Measurements from ENCODE around the gene DUSP10.

The DUSP10 gene

DNA sequence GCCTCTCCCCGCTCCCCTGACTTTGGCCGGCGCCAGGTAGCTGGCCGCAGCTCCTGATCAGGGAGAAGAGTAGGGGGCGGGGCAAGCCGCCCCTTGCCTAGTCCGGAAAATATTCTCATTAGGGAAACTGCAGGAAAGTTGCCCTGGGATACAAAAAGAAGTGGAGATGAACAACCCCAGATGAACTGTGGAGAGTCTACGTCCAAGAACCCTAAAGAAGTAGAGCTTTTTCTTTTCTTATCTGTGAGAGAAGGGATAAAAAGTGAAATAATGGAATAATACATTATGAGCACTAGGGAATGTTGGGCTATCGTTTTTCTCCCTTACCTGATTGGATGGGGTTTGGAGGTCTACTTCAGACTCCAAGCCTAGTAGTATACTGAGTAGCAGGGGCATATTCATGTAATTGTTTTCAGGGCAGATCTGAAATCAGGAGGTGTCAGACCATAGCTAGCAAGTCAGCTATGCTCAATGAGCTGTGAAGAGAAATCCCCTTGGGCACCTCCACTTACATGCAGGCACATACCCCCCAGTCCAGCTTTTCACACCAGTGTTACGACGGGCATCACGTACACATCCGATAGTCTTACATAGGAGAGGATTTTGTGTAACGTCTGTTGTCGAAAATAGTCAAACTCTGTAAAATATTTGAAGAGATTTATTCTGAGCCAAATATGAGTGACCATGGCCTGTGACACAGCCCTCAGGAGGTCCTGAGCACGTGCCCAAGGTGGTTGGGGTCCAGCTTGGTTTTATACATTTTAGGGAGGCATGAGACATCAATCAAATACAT lies 1.7 kb upstream of the DUSP10 start:
- TF ChIP-seq FOXP2 (optimal IDR thresholded peaks at IDR 0.05; ENCODE audit: borderline replicate concordance, extremely low read depth, extremely low read length, insufficient read depth): no peak
- TF ChIP-seq SIN3A (IDR thresholded peaks at IDR 0.05; ENCODE audit: borderline replicate concordance, insufficient read depth, low read length): no peak
- TF ChIP-seq, protein P1, sequence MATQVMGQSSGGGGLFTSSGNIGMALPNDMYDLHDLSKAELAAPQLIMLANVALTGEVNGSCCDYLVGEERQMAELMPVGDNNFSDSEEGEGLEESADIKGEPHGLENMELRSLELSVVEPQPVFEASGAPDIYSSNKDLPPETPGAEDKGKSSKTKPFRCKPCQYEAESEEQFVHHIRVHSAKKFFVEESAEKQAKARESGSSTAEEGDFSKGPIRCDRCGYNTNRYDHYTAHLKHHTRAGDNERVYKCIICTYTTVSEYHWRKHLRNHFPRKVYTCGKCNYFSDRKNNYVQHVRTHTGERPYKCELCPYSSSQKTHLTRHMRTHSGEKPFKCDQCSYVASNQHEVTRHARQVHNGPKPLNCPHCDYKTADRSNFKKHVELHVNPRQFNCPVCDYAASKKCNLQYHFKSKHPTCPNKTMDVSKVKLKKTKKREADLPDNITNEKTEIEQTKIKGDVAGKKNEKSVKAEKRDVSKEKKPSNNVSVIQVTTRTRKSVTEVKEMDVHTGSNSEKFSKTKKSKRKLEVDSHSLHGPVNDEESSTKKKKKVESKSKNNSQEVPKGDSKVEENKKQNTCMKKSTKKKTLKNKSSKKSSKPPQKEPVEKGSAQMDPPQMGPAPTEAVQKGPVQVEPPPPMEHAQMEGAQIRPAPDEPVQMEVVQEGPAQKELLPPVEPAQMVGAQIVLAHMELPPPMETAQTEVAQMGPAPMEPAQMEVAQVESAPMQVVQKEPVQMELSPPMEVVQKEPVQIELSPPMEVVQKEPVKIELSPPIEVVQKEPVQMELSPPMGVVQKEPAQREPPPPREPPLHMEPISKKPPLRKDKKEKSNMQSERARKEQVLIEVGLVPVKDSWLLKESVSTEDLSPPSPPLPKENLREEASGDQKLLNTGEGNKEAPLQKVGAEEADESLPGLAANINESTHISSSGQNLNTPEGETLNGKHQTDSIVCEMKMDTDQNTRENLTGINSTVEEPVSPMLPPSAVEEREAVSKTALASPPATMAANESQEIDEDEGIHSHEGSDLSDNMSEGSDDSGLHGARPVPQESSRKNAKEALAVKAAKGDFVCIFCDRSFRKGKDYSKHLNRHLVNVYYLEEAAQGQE (IDR thresholded peaks at IDR 0.05; ENCODE audit: insufficient read depth in 1 of 2, low read depth in 2 of 2, low read length in 2 of 2): no peak
- TF ChIP-seq TAF1 (IDR thresholded peaks at IDR 0.05; ENCODE audit: borderline replicate concordance, insufficient read depth, low read length): no peak
- no peak for TF ChIP-seq POLR2AphosphoS5 (IDR thresholded peaks at IDR 0.05; ENCODE audit: low read depth, low read length)

DNA sequence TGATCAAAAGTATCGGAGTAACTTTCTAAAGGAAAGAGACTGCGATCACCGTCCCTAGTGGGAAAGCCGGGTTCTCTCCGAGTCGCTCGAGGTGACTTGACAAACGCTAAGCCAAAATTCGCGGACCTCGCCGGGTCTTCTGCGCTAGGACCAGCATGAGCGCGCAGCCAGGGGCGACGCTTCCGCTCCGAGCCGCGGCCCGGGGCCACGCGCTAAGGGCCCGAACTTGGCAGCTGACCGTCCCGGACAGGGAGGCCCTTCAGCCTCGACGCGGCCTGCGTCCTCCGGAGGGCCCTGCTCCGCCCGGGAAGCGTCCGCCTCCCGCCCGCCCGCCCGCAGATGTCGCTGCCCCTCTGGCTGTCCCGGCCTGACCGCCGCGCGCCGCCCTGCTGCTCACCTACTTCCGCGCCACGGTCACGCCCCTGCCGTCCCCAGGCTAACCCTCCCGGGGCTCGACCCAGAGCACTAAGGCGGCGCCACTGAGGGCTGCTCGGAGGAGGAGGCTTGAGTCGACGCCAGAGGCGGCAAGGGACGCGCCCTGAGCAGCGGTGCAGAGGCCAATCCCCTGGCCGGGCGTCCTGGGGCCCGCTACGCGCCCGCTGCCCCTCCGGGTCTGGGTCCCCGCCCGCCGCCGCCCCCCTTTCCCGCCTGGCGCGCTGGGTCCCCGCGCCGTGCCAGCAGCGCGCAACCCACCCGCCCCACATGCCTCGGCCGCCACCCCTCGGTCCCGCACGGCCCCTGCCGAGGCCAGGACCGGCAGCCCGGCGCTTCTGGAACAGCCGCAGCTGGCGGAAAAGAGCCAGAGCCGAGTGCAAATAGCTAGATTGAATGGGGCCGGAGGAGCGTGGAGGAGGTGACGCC lies 896 bp upstream of the DUSP10 start:
- TF ChIP-seq FOXP2 (optimal IDR thresholded peaks at IDR 0.05; ENCODE audit: borderline replicate concordance, extremely low read depth, extremely low read length, insufficient read depth) (peak; percentile 93), POLR2AphosphoS5 (IDR thresholded peaks at IDR 0.05; ENCODE audit: low read depth, low read length) (no peak; the same call in 1 of the 2 replicates), SIN3A (IDR thresholded peaks at IDR 0.05; ENCODE audit: borderline replicate concordance, insufficient read depth, low read length) (no peak), TAF1 (IDR thresholded peaks at IDR 0.05; ENCODE audit: borderline replicate concordance, insufficient read depth, low read length) (peak; percentile 36; the same call in 1 of the 2 replicates)
- TF ChIP-seq, protein P1 (IDR thresholded peaks at IDR 0.05; ENCODE audit: insufficient read depth in 1 of 2, low read depth in 2 of 2, low read length in 2 of 2): 0 out of 4 replicates have a peak, but pooled peaks have one; percentile 31 to 40

DNA sequence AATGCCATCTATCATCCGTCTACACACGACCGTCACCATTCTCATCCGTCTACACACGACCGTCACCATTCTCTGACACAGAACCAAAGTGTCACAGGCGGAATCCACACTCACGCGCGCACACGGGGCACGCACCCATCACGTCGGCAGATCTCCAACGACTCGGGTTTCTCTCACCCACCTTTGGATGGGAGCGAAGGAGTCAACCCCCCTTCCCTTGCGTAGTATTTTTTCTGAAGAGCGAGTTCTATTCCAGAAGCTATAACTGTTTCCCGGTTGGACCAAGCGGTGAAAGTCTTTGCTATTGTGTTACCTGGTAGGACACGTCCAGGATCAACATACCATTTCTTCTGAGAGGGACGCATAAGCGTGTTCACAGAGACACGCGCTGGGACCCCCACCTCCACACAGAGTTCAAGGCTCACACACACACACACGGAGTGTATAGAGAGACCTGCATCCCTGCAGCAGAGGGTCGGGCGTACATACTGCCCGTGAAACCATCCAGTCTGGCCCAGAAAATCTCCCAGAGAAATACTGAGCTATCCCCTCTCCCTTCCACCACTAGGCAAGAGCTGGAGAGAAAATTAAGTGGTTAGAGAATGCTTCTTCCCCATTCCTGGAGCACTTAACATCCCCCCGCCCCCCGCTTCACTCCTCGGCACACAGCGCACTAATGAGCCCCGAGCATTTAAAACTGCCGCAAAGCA lies 741 bp downstream of the DUSP10 start:
- TF ChIP-seq TAF1 (IDR thresholded peaks at IDR 0.05; ENCODE audit: borderline replicate concordance, insufficient read depth, low read length) (peak; percentile 30; the same call in 1 of the 2 replicates), POLR2AphosphoS5 (IDR thresholded peaks at IDR 0.05; ENCODE audit: low read depth, low read length) (no peak)
- TF ChIP-seq, protein P1 (IDR thresholded peaks at IDR 0.05; ENCODE audit: insufficient read depth in 1 of 2, low read depth in 2 of 2, low read length in 2 of 2): no peak

DNA sequence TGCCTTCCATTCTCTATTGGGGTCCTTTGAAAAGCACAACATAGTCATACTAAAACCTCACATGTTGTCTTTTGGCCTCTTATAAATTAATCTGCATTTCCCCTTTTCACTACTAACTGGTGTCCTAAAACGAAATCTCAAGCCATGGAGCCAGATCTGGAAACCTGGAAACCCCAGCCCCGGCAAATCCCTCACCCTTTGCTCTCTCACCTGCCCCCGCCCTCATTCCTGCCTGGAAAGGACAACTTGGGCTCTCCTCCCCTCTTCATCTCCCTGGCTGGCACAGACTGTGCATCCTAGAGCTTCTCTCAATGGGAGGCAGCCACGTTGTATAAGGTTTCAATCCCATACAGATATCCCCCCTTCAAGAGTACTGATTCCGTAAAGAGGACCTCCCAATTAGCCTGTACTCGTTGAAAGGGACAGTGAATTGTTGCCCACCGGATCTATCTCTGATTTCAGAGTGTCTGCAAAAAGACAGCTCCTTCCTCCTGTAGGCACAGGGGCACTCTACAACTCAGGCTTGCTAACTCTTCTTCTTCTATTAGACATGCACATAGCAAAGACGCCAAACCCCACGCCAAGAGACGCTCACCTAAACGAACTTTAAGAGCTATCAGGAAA lies 1.4 kb downstream of the DUSP10 start:
- TF ChIP-seq FOXP2 (optimal IDR thresholded peaks at IDR 0.05; ENCODE audit: borderline replicate concordance, extremely low read depth, extremely low read length, insufficient read depth) (no peak), TAF1 (IDR thresholded peaks at IDR 0.05; ENCODE audit: borderline replicate concordance, insufficient read depth, low read length) (no peak), SIN3A (IDR thresholded peaks at IDR 0.05; ENCODE audit: borderline replicate concordance, insufficient read depth, low read length) (peak; percentile 34; the same call in 1 of the 2 replicates), POLR2AphosphoS5 (IDR thresholded peaks at IDR 0.05; ENCODE audit: low read depth, low read length) (no peak)
- TF ChIP-seq, protein P1 (IDR thresholded peaks at IDR 0.05; ENCODE audit: insufficient read depth in 1 of 2, low read depth in 2 of 2, low read length in 2 of 2): no peak; a peak in 1 of 4 replicates
